Activated naive CD8-positive, alpha-beta T cell treated with anti-CD3 and anti-CD28 coated beads, Interleukin-2, amount 10 ng/mL, durations not matched to agents 7 days and 5 days (primary cell): ENCODE results near the gene BRME1. TPM values are rescaled to one million over a fixed set of nuclear protein-coding genes. Genes with fewer than 3 reads are reported as not detected.

ENCODE experiments used
- ATAC-seq: fragments of 150-1000 bp; cut with Tn5 transposase; one replicate; pipeline ENCODE4 v1.10.0; 2021; ENCODE audit warnings: low read depth, moderate library complexity
- POLR2A ChIA-PET: fragments of 350-600 bp; sonication (Branson Sonifier 250); formaldehyde crosslinking; loops from one replicate; lab custom pipeline; 2021; ENCODE audit warnings: antibody characterized with exemption; lab: Charles Lee
- DNase-seq: peaks from one replicate; pipeline ENCODE4 v3.0.0; 2021
- H3K27ac Mint-ChIP-seq: one replicate; pipeline ENCODE4 v1.8.0; 2022; ENCODE audit warnings: mild to moderate bottlenecking, mixed read lengths
- H3K27me3 Mint-ChIP-seq: one replicate; pipeline ENCODE4 v1.8.0; 2022; ENCODE audit warnings: mild to moderate bottlenecking, moderate library complexity, mixed read lengths
- H3K36me3 Mint-ChIP-seq: one replicate; pipeline ENCODE4 v1.8.0; 2021; ENCODE audit warnings: mild to moderate bottlenecking, mixed read lengths
- H3K4me1 Mint-ChIP-seq: one replicate; pipeline ENCODE4 v1.8.0; 2021; ENCODE audit warnings: mixed read lengths
- H3K4me3 Mint-ChIP-seq: one replicate; pipeline ENCODE4 v1.8.0; 2022; ENCODE audit warnings: mild to moderate bottlenecking, moderate library complexity, mixed read lengths
- H3K9me3 Mint-ChIP-seq: one replicate; pipeline ENCODE4 v1.8.0; 2021; ENCODE audit warnings: mixed read lengths
- total RNA-seq, 2 experiments: library from RNA; stranded (reverse); gene quantifications; one replicate each; pipeline ENCODE4 v1.2.3, GENCODE V29; 2021

BRME1 gene
- total RNA-seq, 2 experiments from 2014 or later, result 5.5 to 7.2 TPM

GRCh38 chr19:13920940-13921747 lies 15.2 kb upstream of the BRME1 start:
- H3K36me3 Mint-ChIP-seq, result peaks cover 33% of the 10 kb centered on the region
- H3K4me3 Mint-ChIP-seq, result no peak overlapping the region
- no peak for DNase-seq
- POLR2A ChIA-PET, result interaction anchor here (1.1 kb wide), 1 partner anchor 119 kb away, joined by 3 read pairs; no protein-coding TSS in a partner anchor
- H3K9me3 Mint-ChIP-seq, result peaks cover 4% of the 10 kb centered on the region
- H3K27ac Mint-ChIP-seq, result peak overlapping the region; percentile 58
- no peaks in the 10 kb centered on the region for H3K27me3 Mint-ChIP-seq
- peaks cover 4% of the 10 kb centered on the region for H3K4me1 Mint-ChIP-seq
- peak; percentile 80 for ATAC-seq

GRCh38 chr19:13920524-13920923 lies 14.6 kb upstream of the BRME1 start:
- no peak for ATAC-seq
- peaks cover 4% of the 10 kb centered on the region for H3K9me3 Mint-ChIP-seq
- H3K27me3 Mint-ChIP-seq, result no peaks in the 10 kb centered on the region
- H3K4me1 Mint-ChIP-seq, result peaks cover 4% of the 10 kb centered on the region
- POLR2A ChIA-PET, result no interaction called here
- H3K36me3 Mint-ChIP-seq, result peaks cover 33% of the 10 kb centered on the region
- H3K4me3 Mint-ChIP-seq, result no peak overlapping the region
- H3K27ac Mint-ChIP-seq, result no peak overlapping the region
- DNase-seq, result no peak

- Mint-ChIP-seq H3K27ac (no peak overlapping the region), H3K4me1 (peaks cover 4% of the 10 kb centered on the region), H3K27me3 (no peaks in the 10 kb centered on the region), H3K9me3 (peaks cover 4% of the 10 kb centered on the region), H3K36me3 (peaks cover 31% of the 10 kb centered on the region), H3K4me3 (no peak overlapping the region)
- POLR2A ChIA-PET, result no interaction called here
- no peak for ATAC-seq
- DNase-seq, result no peak
Measured at GRCh38 chr19:13918726-13919411, 13.0 kb upstream of the BRME1 start.

GRCh38 chr19:13917888-13918406 lies 12.0 kb upstream of the BRME1 start:
- POLR2A ChIA-PET, result no interaction called here
- H3K36me3 Mint-ChIP-seq, result peaks cover 29% of the 10 kb centered on the region
- peaks cover 4% of the 10 kb centered on the region for H3K4me1 Mint-ChIP-seq
- H3K27ac Mint-ChIP-seq, result no peak overlapping the region
- no peak overlapping the region for H3K4me3 Mint-ChIP-seq
- no peak for ATAC-seq
- H3K9me3 Mint-ChIP-seq, result peaks cover 4% of the 10 kb centered on the region
- DNase-seq, result no peak
- H3K27me3 Mint-ChIP-seq, result no peaks in the 10 kb centered on the region

- Mint-ChIP-seq H3K9me3 (no peaks in the 10 kb centered on the region), H3K27ac (no peak overlapping the region), H3K4me3 (no peak overlapping the region), H3K36me3 (peaks cover 13% of the 10 kb centered on the region), H3K4me1 (no peaks in the 10 kb centered on the region), H3K27me3 (no peaks in the 10 kb centered on the region)
- DNase-seq (no peak), ATAC-seq (no peak)
- POLR2A ChIA-PET, result no interaction called here
Measured at GRCh38 chr19:13914777-13915176, 8.9 kb upstream of the BRME1 start.

- Mint-ChIP-seq H3K36me3 (peaks cover 11% of the 10 kb centered on the region), H3K4me1 (no peaks in the 10 kb centered on the region), H3K9me3 (no peaks in the 10 kb centered on the region), H3K27ac (no peak overlapping the region), H3K4me3 (no peak overlapping the region), H3K27me3 (no peaks in the 10 kb centered on the region)
- DNase-seq (no peak), ATAC-seq (no peak)
- POLR2A ChIA-PET, result no interaction called here
Measured at GRCh38 chr19:13913352-13913751, 7.4 kb upstream of the BRME1 start.

- Mint-ChIP-seq H3K4me3 (no peak overlapping the region), H3K4me1 (peaks cover 16% of the 10 kb centered on the region), H3K9me3 (no peaks in the 10 kb centered on the region), H3K27ac (no peak overlapping the region), H3K27me3 (no peaks in the 10 kb centered on the region), H3K36me3 (peaks cover 10% of the 10 kb centered on the region)
- DNase-seq (no peak), ATAC-seq (no peak)
- POLR2A ChIA-PET, result no interaction called here
Measured at GRCh38 chr19:13909430-13909829, 3.5 kb upstream of the BRME1 start.

- Mint-ChIP-seq H3K4me1 (peaks cover 19% of the 10 kb centered on the region), H3K27me3 (no peaks in the 10 kb centered on the region), H3K36me3 (peaks cover 10% of the 10 kb centered on the region), H3K27ac (no peak overlapping the region), H3K9me3 (no peaks in the 10 kb centered on the region), H3K4me3 (peak overlapping the region; percentile 30)
- ATAC-seq (no peak), DNase-seq (no peak)
- POLR2A ChIA-PET, result interaction anchor here (0.7 kb wide), 2 partner anchors 45 to 53 kb away, joined by 3 to 4 read pairs; no protein-coding TSS in a partner anchor
Measured at GRCh38 chr19:13908674-13909073, 2.8 kb upstream of the BRME1 start.

GRCh38 chr19:13906910-13907309 lies 993 bp upstream of the BRME1 start:
- H3K36me3 Mint-ChIP-seq, result peaks cover 10% of the 10 kb centered on the region
- peak overlapping the region; percentile 86 for H3K4me3 Mint-ChIP-seq
- peaks cover 24% of the 10 kb centered on the region for H3K4me1 Mint-ChIP-seq
- no peaks in the 10 kb centered on the region for H3K9me3 Mint-ChIP-seq
- no peak for DNase-seq
- peak overlapping the region; percentile 82 for H3K27ac Mint-ChIP-seq
- POLR2A ChIA-PET, result interaction anchor here (0.9 to 1.7 kb wide), 2 partner anchors 25 to 45 kb away, joined by 3 to 7 read pairs; partner anchors contain the start of gene DCAF15
- H3K27me3 Mint-ChIP-seq, result no peaks in the 10 kb centered on the region
- no peak for ATAC-seq

GRCh38 chr19:13906521-13906904 lies 596 bp upstream of the BRME1 start:
- POLR2A ChIA-PET, result interaction anchor here (0.9 to 1.7 kb wide), 2 partner anchors 24 to 46 kb away, joined by 3 to 7 read pairs; partner anchors contain the start of gene DCAF15
- Mint-ChIP-seq H3K9me3 (no peaks in the 10 kb centered on the region), H3K36me3 (peaks cover 10% of the 10 kb centered on the region), H3K4me3 (peak overlapping the region; percentile 86), H3K27me3 (no peaks in the 10 kb centered on the region), H3K27ac (peak overlapping the region; percentile 82), H3K4me1 (peaks cover 24% of the 10 kb centered on the region)
- DNase-seq (no peak), ATAC-seq (peak; percentile 31)

GRCh38 chr19:13902993-13903555 lies 2.8 kb downstream of the BRME1 start:
- DNase-seq (no peak), ATAC-seq (no peak)
- Mint-ChIP-seq H3K36me3 (no peaks in the 10 kb centered on the region), H3K4me1 (peaks cover 28% of the 10 kb centered on the region), H3K27me3 (no peaks in the 10 kb centered on the region), H3K27ac (peak overlapping the region; percentile 38), H3K9me3 (no peaks in the 10 kb centered on the region), H3K4me3 (no peak overlapping the region)
- POLR2A ChIA-PET, result interaction anchor here (0.6 to 1.3 kb wide), 5 partner anchors 30 to 233 kb away, joined by 3 to 7 read pairs (median 4); partner anchors contain the start of gene ASF1B

- Mint-ChIP-seq H3K4me3 (no peak overlapping the region), H3K27me3 (no peaks in the 10 kb centered on the region), H3K4me1 (peaks cover 16% of the 10 kb centered on the region), H3K27ac (no peak overlapping the region), H3K9me3 (no peaks in the 10 kb centered on the region), H3K36me3 (no peaks in the 10 kb centered on the region)
- no peak for ATAC-seq
- no peak for DNase-seq
- POLR2A ChIA-PET, result interaction anchor here (0.7 kb wide), 1 partner anchor 481 kb away, joined by 4 read pairs; the partner anchor contains the start of gene ADGRE5
Measured at GRCh38 chr19:13899912-13900584, 5.9 kb downstream of the BRME1 start.
